GM10847 (cell line): ENCODE measurements around the gene DKC1.

Experiments
- POLR2A ChIP-seq: IDR thresholded peaks from 2 replicates; pipeline ENCODE4 v1.6.1; 2011; ENCODE audit not compliant: insufficient read length; ENCODE audit errors: extremely low read depth

The DKC1 gene

GRCh38 chrX:154821523-154821922 is 58.9 kb downstream of the DKC1 start:
- TF ChIP-seq POLR2A = no peak

GRCh38 chrX:154822029-154822428 is 59.4 kb downstream of the DKC1 start:
- no peak for TF ChIP-seq POLR2A

DNA sequence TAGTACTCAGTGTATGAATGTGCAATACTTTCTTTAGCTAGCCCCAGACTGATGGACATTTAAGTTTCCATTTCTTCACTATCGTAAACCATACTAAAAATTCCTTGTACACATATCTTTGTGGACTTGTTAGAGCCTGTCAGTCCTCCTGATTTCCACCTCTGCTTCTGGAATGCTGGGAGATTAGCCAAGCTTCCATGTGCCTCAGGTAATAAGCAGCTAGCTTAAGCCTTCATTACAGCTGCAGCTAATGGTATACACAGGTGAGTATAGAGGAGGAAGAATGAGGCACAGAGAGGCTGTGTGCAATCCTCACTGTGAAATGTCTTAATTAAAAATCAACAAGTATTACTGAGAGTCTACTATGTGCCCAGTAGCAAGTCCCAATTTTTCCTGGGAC is 62.0 kb downstream of the DKC1 start:
- no peak for TF ChIP-seq POLR2A
